H1 (cell line): ENCODE measurements around the gene SPAST. TPM values are rescaled to one million over a fixed set of nuclear protein-coding genes. Genes with fewer than 3 reads are reported as not detected.

Experiments
- CTCF ChIA-PET: fragments of 300-600 bp; sonication (Branson Sonifier 250); formaldehyde crosslinking; loops from one replicate; lab custom pipeline; 2021; ENCODE audit not compliant: partially characterized antibody; lab: Charles Lee
- POLR2A ChIA-PET: fragments of 300-600 bp; sonication (Branson Sonifier 250); formaldehyde crosslinking; loops from one replicate; lab custom pipeline; 2021; ENCODE audit warnings: inconsistent platforms; ENCODE audit not compliant: partially characterized antibody; lab: Charles Lee
- DNase-seq, 2 experiments: peaks; one replicate each; pipeline versions ENCODE4 v3.0.0 to v3.0.0-alpha.2; 2010 to 2022; ENCODE audit warnings: low spot score in 2 of 2, low read depth in 1 of 2, mixed read lengths in 1 of 2
- FAIRE-seq: peaks from 2 replicates; lab custom pipeline; 2011; peaks lifted over from hg19 to GRCh38; lab: Jason Lieb, UNC
- H2AFZ ChIP-seq: 2 replicates; pipeline ENCODE4 v1.8.1; 2012; ENCODE audit warnings: low read length, inconsistent platforms
- H2AK5ac ChIP-seq: 2 replicates; pipeline ENCODE4 v1.6.1; 2013; ENCODE audit warnings: low read depth, low read length
- H2BK120ac ChIP-seq: replicated peaks from 2 replicates; pipeline ENCODE3; 2013; ENCODE audit warnings: low read depth, low read length, inconsistent platforms
- H2BK12ac ChIP-seq: 2 replicates; pipeline ENCODE4 v1.6.1; 2013; ENCODE audit warnings: low read depth, low read length
- H2BK15ac ChIP-seq: 2 replicates; pipeline ENCODE4 v1.6.1; 2013; ENCODE audit warnings: low read length
- H2BK20ac ChIP-seq: 2 replicates; pipeline ENCODE4 v1.6.1; 2013; ENCODE audit warnings: low read length
- H2BK5ac ChIP-seq: 2 replicates; pipeline ENCODE4 v1.6.1; 2013; ENCODE audit warnings: low read depth, low read length
- H3K14ac ChIP-seq: 2 replicates; pipeline ENCODE4 v1.6.1; 2013; ENCODE audit warnings: inconsistent platforms; ENCODE audit not compliant: insufficient read length
- H3K18ac ChIP-seq: 2 replicates; pipeline ENCODE4 v1.6.1; 2013; ENCODE audit warnings: low read length; ENCODE audit errors: extremely low read depth
- H3K23ac ChIP-seq: 2 replicates; pipeline ENCODE4 v1.6.1; 2013; ENCODE audit warnings: inconsistent platforms; ENCODE audit not compliant: insufficient read length
- H3K23me2 ChIP-seq: 2 replicates; pipeline ENCODE4 v1.6.1; 2013; ENCODE audit warnings: low read depth, low read length
- H3K27ac ChIP-seq: 2 replicates; pipeline ENCODE4 v1.6.1; 2011; ENCODE audit warnings: low read depth, low read length, inconsistent platforms
- H3K27me3 ChIP-seq, 4 experiments: replicated peaks in 1 of 4; 1 replicate in 1 of 4; 2 replicates in 3 of 4; pipeline versions ENCODE4 v1.6.1 to v1.8.1; 2011 to 2013; ENCODE audit warnings: low read length in 3 of 4, mild to moderate bottlenecking in 3 of 4, inconsistent platforms in 2 of 4, mixed read lengths in 2 of 4, moderate library complexity in 1 of 4; ENCODE audit not compliant: control insufficient read depth in 3 of 4, insufficient read depth in 3 of 4; ENCODE audit errors: extremely low read depth in 1 of 4
- H3K36me3 ChIP-seq, 4 experiments: 2 replicates each; pipeline versions ENCODE4 v1.6.1 to v1.8.1; 2011 to 2013; ENCODE audit warnings: mild to moderate bottlenecking in 4 of 4, low read length in 3 of 4, moderate library complexity in 2 of 4, control low read depth in 1 of 4, inconsistent platforms in 1 of 4; ENCODE audit not compliant: insufficient read depth in 4 of 4, control insufficient read depth in 2 of 4
- H3K4ac ChIP-seq: replicated peaks from 2 replicates; pipeline ENCODE3; 2013; ENCODE audit warnings: low read length, low read depth, mixed read lengths, inconsistent platforms; ENCODE audit not compliant: insufficient read length
- H3K4me1 ChIP-seq, 4 experiments: replicated peaks in 1 of 4; 1 replicate in 1 of 4; 2 replicates in 3 of 4; pipeline versions ENCODE4 v1.6.1 to v1.8.1; 2011 to 2013; ENCODE audit warnings: low read length in 3 of 4, inconsistent platforms in 2 of 4, mixed read lengths in 1 of 4; ENCODE audit not compliant: insufficient read depth in 4 of 4, control insufficient read depth in 3 of 4
- H3K4me2 ChIP-seq, 2 experiments: 2 replicates each; pipeline versions ENCODE4 v1.6.1 to v1.8.1; 2011 to 2013; ENCODE audit warnings: low read depth in 2 of 2, low read length in 2 of 2, control low read depth in 1 of 2, inconsistent platforms in 1 of 2, mild to moderate bottlenecking in 1 of 2; ENCODE audit not compliant: insufficient read depth in 1 of 2
- H3K4me3 ChIP-seq, 4 experiments: fragments of 200-600, 300-600 bp in 1 of 4; sonication (generic), shearing (Covaris generic), sonication (Bioruptor Twin) in 1 of 4; 2 replicates each; pipeline versions ENCODE4 v1.5.1 to v1.8.1; 2011 to 2016; ENCODE audit warnings: low read length in 4 of 4, low read depth in 3 of 4, control low read depth in 2 of 4, inconsistent platforms in 2 of 4, mild to moderate bottlenecking in 2 of 4, mixed read lengths in 1 of 4, moderate library complexity in 1 of 4; ENCODE audit not compliant: insufficient read depth in 2 of 4; ENCODE audit errors: extremely low read depth in 1 of 4
- H3K56ac ChIP-seq: replicated peaks from 2 replicates; pipeline ENCODE3; 2013; ENCODE audit warnings: low read depth, mild to moderate bottlenecking, mixed read lengths, low read length, inconsistent platforms; ENCODE audit not compliant: insufficient read length
- H3K79me1 ChIP-seq: 2 replicates; pipeline ENCODE4 v1.6.1; 2013; ENCODE audit warnings: low read depth, low read length, control low read depth
- H3K79me2 ChIP-seq, 2 experiments: 2 replicates each; pipeline versions ENCODE4 v1.6.1 to v1.8.1; 2012 to 2013; ENCODE audit warnings: low read length in 2 of 2, mild to moderate bottlenecking in 2 of 2, inconsistent platforms in 1 of 2; ENCODE audit not compliant: insufficient read depth in 2 of 2, control insufficient read depth in 1 of 2
- H3K9ac ChIP-seq, 4 experiments: replicated peaks in 1 of 4; 1 replicate in 1 of 4; 2 replicates in 3 of 4; pipeline versions ENCODE4 v1.6.1 to v1.8.1; 2011 to 2013; ENCODE audit warnings: low read depth in 3 of 4, low read length in 3 of 4, control low read depth in 2 of 4, mild to moderate bottlenecking in 2 of 4, moderate library complexity in 2 of 4, inconsistent platforms in 1 of 4; ENCODE audit errors: extremely low read depth in 1 of 4
- H3K9me3 ChIP-seq, 2 experiments: 2 replicates each; pipeline versions ENCODE4 v1.6.1 to v1.8.1; 2012 to 2013; ENCODE audit warnings: mild to moderate bottlenecking in 2 of 2, moderate library complexity in 2 of 2, control low read depth in 1 of 2, inconsistent platforms in 1 of 2, low read depth in 1 of 2, low read length in 1 of 2, mixed read lengths in 1 of 2; ENCODE audit not compliant: insufficient read depth in 2 of 2
- H4K20me1 ChIP-seq, 2 experiments: replicated peaks in 1 of 2; 2 replicates each; pipeline versions ENCODE3 to v1.8.1; 2011 to 2013; ENCODE audit warnings: inconsistent platforms in 2 of 2, low read length in 2 of 2, mild to moderate bottlenecking in 1 of 2; ENCODE audit not compliant: insufficient read depth in 2 of 2, control insufficient read depth in 1 of 2
- H4K5ac ChIP-seq: 2 replicates; pipeline ENCODE4 v1.6.1; 2013; ENCODE audit warnings: low read length, low read depth, mixed read lengths, inconsistent platforms; ENCODE audit not compliant: insufficient read length
- H4K8ac ChIP-seq: 2 replicates; pipeline ENCODE4 v1.8.0; 2013; ENCODE audit warnings: mild to moderate bottlenecking, moderate library complexity, low read length, inconsistent platforms; ENCODE audit not compliant: insufficient read depth; ENCODE audit errors: extremely low read depth
- H4K91ac ChIP-seq: replicated peaks from 2 replicates; pipeline ENCODE3; 2013; ENCODE audit warnings: low read length, mixed read lengths, inconsistent platforms; ENCODE audit not compliant: insufficient read length
- NRF1 ChIP-seq: IDR thresholded peaks from 2 replicates; pipeline ENCODE4 v1.6.1; 2011; ENCODE audit warnings: mild to moderate bottlenecking, low read depth, low read length, improper control_type of control experiment
- RNF2 ChIP-seq: fragments of 200-900, 300-1000 bp; sonication (generic); IDR thresholded peaks from 2 replicates; pipeline ENCODE4 v1.7.1; 2016; ENCODE audit warnings: borderline replicate concordance, low read depth, mild to moderate bottlenecking, antibody characterized with exemption, low read length; ENCODE audit not compliant: poor library complexity, severe bottlenecking; ENCODE audit errors: missing control alignments
- SIRT6 ChIP-seq: IDR thresholded peaks from one replicate; pipeline ENCODE4 v1.7.1; 2012; ENCODE audit warnings: low read length, inconsistent platforms
- TAF1 ChIP-seq: IDR thresholded peaks from 2 replicates; pipeline ENCODE4 v1.6.1; 2011; ENCODE audit warnings: mild to moderate bottlenecking, low read depth, low read length
- WGBS, 2 experiments: shearing (Covaris generic) in 1 of 2; methylation state at CpG; one replicate each; pipeline versions ENCODE4 v1.1.6 to v1.1.7; 2013 to 2015; ENCODE audit warnings: low lambda C conversion rate in 2 of 2, mixed read lengths in 2 of 2, inconsistent platforms in 1 of 2, low coverage in 1 of 2, missing lambda C conversion rate in 1 of 2; ENCODE audit not compliant: insufficient replicate concordance in 2 of 2, insufficient coverage in 1 of 2, insufficient read length in 1 of 2; ENCODE audit errors: extremely low coverage in 1 of 2, missing lambda C conversion rate in 1 of 2; 5-methylcytosine and 5-hydroxymethylcytosine counted together
- polyA plus RNA-seq, 7 experiments: library from polyadenylated mRNA; depleted of rRNA in 3 of 7; stranded (reverse) in 5 of 7; unstranded in 2 of 7; fragments of >200 nt in 5 of 7; fragments of 200-250 nt in 2 of 7; gene quantifications; 1 replicate in 5 of 7; 2 replicates in 1 of 7; 4 replicates in 1 of 7; pipeline versions ENCODE4 v1.2.1 to v1.2.3, GENCODE V29; 2011 to 2013; ENCODE audit warnings: missing spikeins in 2 of 7, mixed read lengths in 2 of 7
- total RNA-seq: library from RNA; stranded (reverse); fragmentation: NEBNext Ultra II Directional; extraction: Animal tissue kit (Norgen Biotek cat#: 25700); gene quantifications from 2 replicates; pipeline ENCODE4 v1.2.1, GENCODE V29; 2021

SPAST gene
- total and polyA plus RNA-seq, 2 of the 8 experiments (the other 6 are each of a cell fraction or from before 2014, with no cell fraction given): 4.4 to 36.0 TPM

DNA sequence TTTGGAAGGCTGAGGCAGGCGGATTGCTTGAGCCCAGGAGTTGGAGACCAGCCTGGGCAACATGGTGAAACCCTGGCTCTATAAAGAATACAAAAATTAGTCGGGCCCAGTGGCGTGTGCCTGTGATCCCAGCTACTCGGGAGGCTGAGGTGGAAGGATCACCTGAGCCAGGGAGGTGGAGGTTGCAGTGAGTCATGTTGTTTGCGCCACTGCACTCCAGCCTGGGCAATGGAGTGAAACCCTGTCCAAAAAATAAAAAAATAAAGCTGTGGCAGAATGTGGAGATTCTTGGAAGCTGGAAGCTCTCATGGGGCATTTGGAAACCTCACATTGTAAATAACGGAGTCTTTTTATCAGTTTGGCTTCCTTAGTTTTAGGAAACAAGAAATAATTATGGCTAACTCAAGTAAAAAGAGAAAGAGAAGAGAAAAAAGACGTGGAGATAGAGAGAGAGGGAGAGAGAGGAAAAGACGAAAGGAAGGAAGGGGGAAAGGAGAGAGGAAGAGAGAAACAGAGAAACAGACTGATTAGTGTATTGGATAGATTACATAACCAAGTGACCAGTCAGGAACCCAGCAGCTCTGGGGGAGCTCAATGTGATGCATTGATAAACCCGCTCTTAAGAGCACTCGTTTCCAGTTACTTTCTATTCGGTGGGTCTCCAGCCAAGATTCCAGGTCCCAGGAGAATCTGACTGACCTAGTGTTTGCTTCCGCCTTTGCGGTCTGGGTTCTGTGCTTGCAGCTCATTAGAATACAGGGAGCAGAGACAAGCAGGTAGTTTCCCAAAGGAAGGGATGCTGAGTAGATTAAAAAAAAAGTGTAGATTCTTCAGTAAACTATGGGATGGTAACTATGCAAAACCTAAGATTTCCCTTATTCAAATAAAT lies 1.1 kb upstream of the SPAST start:
- Histone ChIP-seq H4K8ac (no peak overlapping the region), H3K79me2 (peaks cover 0 to 18% of the 10 kb centered on the region in 2 experiments; a peak in 2 of 4 replicates), H3K4ac (no peak overlapping the region), H3K27me3 (no peaks in the 10 kb centered on the region), H2AFZ (peak overlapping the region; percentile 76), H3K18ac (no peak overlapping the region), H3K14ac (no peak overlapping the region), H3K79me1 (no peaks in the 10 kb centered on the region; the same call in 1 of the 2 replicates), H2BK12ac (no peak overlapping the region), H2BK120ac (no peak overlapping the region), H3K9me3 (no peaks in the 10 kb centered on the region), H3K4me2 (peak overlapping the region; percentile 52 to 63), H3K23ac (no peak overlapping the region), H4K91ac (no peak overlapping the region), H3K27ac (no peak overlapping the region), H2BK5ac (peak overlapping the region; percentile 60; the same call in 1 of the 2 replicates), H4K5ac (no peak overlapping the region), H4K20me1 (no peaks in the 10 kb centered on the region), H2AK5ac (no peak overlapping the region), H2BK15ac (no peak overlapping the region), H3K56ac (no peak overlapping the region), H3K4me3 (peak overlapping the region; percentile 54 to 83 (median 68)), H3K4me1 (peaks cover 0 to 2% (median 0%) of the 10 kb centered on the region in 4 experiments; a peak in 2 of 7 replicates), H3K9ac (peak overlapping the region in 1 of 4 experiments; percentile 42; a peak in 2 of 7 replicates), H3K36me3 (no peaks in the 10 kb centered on the region), H3K23me2 (peaks cover 5% of the 10 kb centered on the region), H2BK20ac (no peak overlapping the region)
- DNase-seq: peak in 1 of 2 experiments; percentile 55
- WGBS, 2 experiments: 55% methylated on average over 13 of the region's 13 CpGs; no CpG with 5 or more reads in 1 of the 2 experiments
- CTCF ChIA-PET: interaction anchor here (0.9 to 2.8 kb wide), 6 partner anchors 7 to 175 kb away, joined by 3 to 13 read pairs (median 3); partner anchors contain the start of gene DPY30
- no peak for FAIRE-seq
- POLR2A ChIA-PET: interaction anchor here (0.7 to 3.9 kb wide), 11 partner anchors 9 to 298 kb away, joined by 3 to 60 read pairs (median 5); partner anchors contain the start of genes DPY30, MEMO1 and SLC30A6
- TF ChIP-seq TAF1 (0 out of 2 replicates have a peak, but pooled peaks have one; percentile 29), RNF2 (no peak), SIRT6 (no peak), NRF1 (no peak)
